Stomach (tissue), 9 donors: ENCODE results near the gene SLFN12L. TPM values are rescaled to one million over a fixed set of nuclear protein-coding genes. Genes with fewer than 3 reads are reported as not detected.
A peak's percentile ranks its signal among the peaks of the same experiment; 100 is the strongest.
"Not testable (repeated sequence)": the region's sequence is repeated elsewhere in the genome, so short reads cannot be mapped to it uniquely, and the experiment has no call there.

ENCODE experiments used
- DNase-seq, 2 donors: peaks; one replicate each; pipeline versions ENCODE4 v3.0.0 to v3.0.0-alpha.2; 2013 to 2019
- H3K27ac ChIP-seq, 5 donors: fragments of 200-600 bp in 4 of 5; sonication (generic) in 4 of 5; one replicate each; pipeline ENCODE4 v1.5.1; 2013 to 2019; ENCODE audit warnings: mild to moderate bottlenecking in 1 of 5, moderate library complexity in 1 of 5
- H3K27me3 ChIP-seq, 3 donors: fragments of 200-600 bp; sonication (generic); one replicate each; pipeline ENCODE4 v1.5.1; 2017 to 2019; ENCODE audit warnings: mixed run types in 1 of 3
- H3K36me3 ChIP-seq, 4 donors: fragments of 200-600 bp; sonication (generic); 1 replicate in 3 of 4; 2 replicates in 1 of 4; pipeline ENCODE4 v1.5.1; 2016 to 2019
- H3K4me1 ChIP-seq, 4 donors: fragments of 200-600 bp; sonication (generic); one replicate each; pipeline ENCODE4 v1.5.1; 2016 to 2019
- H3K4me3 ChIP-seq, 4 donors: fragments of 200-600 bp; sonication (generic) in 3 of 4; one replicate each; pipeline ENCODE4 v1.5.1; 2016 to 2019; ENCODE audit warnings: mild to moderate bottlenecking in 1 of 4
- H3K9me3 ChIP-seq, 4 donors: fragments of 200-600 bp; sonication (generic); one replicate each; pipeline ENCODE4 v1.5.1; 2016 to 2019
- EP300 ChIP-seq: sonication (generic); formaldehyde crosslinking; IDR thresholded peaks from one replicate; pipeline ENCODE4 v1.6.1; 2017; ENCODE audit warnings: antibody characterized with exemption
- POLR2A ChIP-seq, 4 donors: fragments of 450-650 bp; IDR thresholded peaks; one replicate each; pipeline ENCODE4 v1.6.1; 2016; ENCODE audit warnings: antibody characterized with exemption in 4 of 4, control low read depth in 2 of 4, mild to moderate bottlenecking in 1 of 4, moderate library complexity in 1 of 4
- POLR2AphosphoS5 ChIP-seq, 3 donors: sonication (generic); formaldehyde crosslinking; IDR thresholded peaks; one replicate each; pipeline ENCODE4 v1.6.1; 2016; ENCODE audit warnings: antibody characterized with exemption in 3 of 3
- WGBS, 5 donors: extraction: QIAGEN DNeasy Blood & Tissue Kit in 3 of 5; methylation state at CpG; one replicate each; pipeline versions ENCODE4 v1.1.5 to v1.1.7; 2013 to 2018; 5-methylcytosine and 5-hydroxymethylcytosine counted together
- intact Hi-C: fragments of 100-400 bp; cut with DNase I; formaldehyde crosslinking; loops from one replicate; pipeline ENCODE4 v1.15.1; 2023; ENCODE audit warnings: low total_unique reads
- polyA plus RNA-seq, 3 donors: library from polyadenylated mRNA; stranded (reverse); fragments of 200-250 nt; gene quantifications; one replicate each; pipeline ENCODE4 v1.2.3, GENCODE V29; 2013
- total RNA-seq, 5 donors: library from RNA; depleted of rRNA; stranded (reverse); fragments of >200 nt; gene quantifications; one replicate each; pipeline versions ENCODE4 v1.1.0 to v1.2.3, GENCODE V29; 2014 to 2016
- TF ChIP-seq, protein P1 (sequence below), 7 experiments: fragments of 450-650 bp in 4 of 7; fragments of 200-600 bp in 3 of 7; sonication (generic) in 3 of 7; IDR thresholded peaks; one replicate each; pipeline ENCODE4 v1.5.1; 2016 to 2019; ENCODE audit warnings: antibody characterized with exemption in 7 of 7, control low read depth in 2 of 7, mild to moderate bottlenecking in 1 of 7
- donor health status: healthy with polysubstance abuse.
- donor health status: Bipolar disorder and iron deficiency.
- donor health status: healthy.

SLFN12L gene
- total and polyA plus RNA-seq, 8 donors: 0.15 to 7.0 (median 1.7) TPM; not detected in 1

- Histone ChIP-seq H3K36me3 (peaks cover 0 to 6% (median 3%) of the 10 kb centered on the region in 4 donors), H3K9me3 (no peaks in the 10 kb centered on the region), H3K4me1 (peaks cover 23 to 37% (median 29%) of the 10 kb centered on the region in 4 donors), H3K27me3 (no peaks in the 10 kb centered on the region), H3K27ac (peak overlapping the region in 4 of 5 donors; percentile 84 to 91 (median 86)), H3K4me3 (peak overlapping the region; percentile 63 to 84 (median 72))
- WGBS, 5 donors: 16 to 20% (median 18%) methylated on average over 15 of the region's 15 CpGs
- intact Hi-C loops: no loop called here
- peak in 1 of 2 donors; percentile 55 for DNase-seq
- TF ChIP-seq POLR2AphosphoS5 (IDR thresholded peaks at IDR 0.05) (no peak), POLR2A (IDR thresholded peaks at IDR 0.05) (no peak), EP300 (no peak)
- TF ChIP-seq, protein P1, sequence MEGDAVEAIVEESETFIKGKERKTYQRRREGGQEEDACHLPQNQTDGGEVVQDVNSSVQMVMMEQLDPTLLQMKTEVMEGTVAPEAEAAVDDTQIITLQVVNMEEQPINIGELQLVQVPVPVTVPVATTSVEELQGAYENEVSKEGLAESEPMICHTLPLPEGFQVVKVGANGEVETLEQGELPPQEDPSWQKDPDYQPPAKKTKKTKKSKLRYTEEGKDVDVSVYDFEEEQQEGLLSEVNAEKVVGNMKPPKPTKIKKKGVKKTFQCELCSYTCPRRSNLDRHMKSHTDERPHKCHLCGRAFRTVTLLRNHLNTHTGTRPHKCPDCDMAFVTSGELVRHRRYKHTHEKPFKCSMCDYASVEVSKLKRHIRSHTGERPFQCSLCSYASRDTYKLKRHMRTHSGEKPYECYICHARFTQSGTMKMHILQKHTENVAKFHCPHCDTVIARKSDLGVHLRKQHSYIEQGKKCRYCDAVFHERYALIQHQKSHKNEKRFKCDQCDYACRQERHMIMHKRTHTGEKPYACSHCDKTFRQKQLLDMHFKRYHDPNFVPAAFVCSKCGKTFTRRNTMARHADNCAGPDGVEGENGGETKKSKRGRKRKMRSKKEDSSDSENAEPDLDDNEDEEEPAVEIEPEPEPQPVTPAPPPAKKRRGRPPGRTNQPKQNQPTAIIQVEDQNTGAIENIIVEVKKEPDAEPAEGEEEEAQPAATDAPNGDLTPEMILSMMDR (IDR thresholded peaks at IDR 0.05): no peak
Observed at GRCh38 chr17:35568561-35568960, 31.1 kb upstream of the SLFN12L start.

DNA sequence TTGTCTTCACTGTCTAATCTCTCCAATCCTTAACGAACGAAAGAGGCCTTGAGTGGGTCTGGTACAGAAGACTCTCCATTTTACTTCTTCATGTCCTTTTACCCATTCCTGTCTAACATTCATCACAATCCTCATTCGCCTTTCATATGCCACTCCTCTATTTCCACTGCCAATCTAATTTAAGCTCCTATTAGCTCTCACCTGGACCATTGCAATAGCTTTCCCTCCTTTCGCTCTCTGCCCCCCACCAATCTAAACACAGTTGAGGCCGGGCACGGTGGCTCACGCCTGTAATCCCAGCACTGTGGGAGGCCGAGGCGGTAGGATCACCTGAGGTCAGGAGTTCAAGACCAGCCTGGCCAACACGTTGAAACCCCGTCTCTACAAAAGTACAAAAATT lies 29.5 kb upstream of the SLFN12L start:
- H3K4me3 ChIP-seq: peak overlapping the region; percentile 63 to 84 (median 72)
- H3K9me3 ChIP-seq: no peaks in the 10 kb centered on the region
- H3K36me3 ChIP-seq: no peaks in the 10 kb centered on the region
- H3K27me3 ChIP-seq: peaks cover 0 to 6% (median 0%) of the 10 kb centered on the region in 3 donors
- TF ChIP-seq, protein P1 (IDR thresholded peaks at IDR 0.05): no peak
- TF ChIP-seq POLR2A (IDR thresholded peaks at IDR 0.05): no peak
- TF ChIP-seq EP300: no peak
- no peak for TF ChIP-seq POLR2AphosphoS5 (IDR thresholded peaks at IDR 0.05)
- no peak for DNase-seq
- WGBS, 5 donors: 59 to 71% (median 66%) methylated on average over 11 of the region's 11 CpGs
- intact Hi-C loops: no loop called here
- peaks cover 23 to 37% (median 29%) of the 10 kb centered on the region in 4 donors for H3K4me1 ChIP-seq
- peak overlapping the region in 3 of 5 donors; percentile 84 to 91 (median 87) for H3K27ac ChIP-seq

DNA sequence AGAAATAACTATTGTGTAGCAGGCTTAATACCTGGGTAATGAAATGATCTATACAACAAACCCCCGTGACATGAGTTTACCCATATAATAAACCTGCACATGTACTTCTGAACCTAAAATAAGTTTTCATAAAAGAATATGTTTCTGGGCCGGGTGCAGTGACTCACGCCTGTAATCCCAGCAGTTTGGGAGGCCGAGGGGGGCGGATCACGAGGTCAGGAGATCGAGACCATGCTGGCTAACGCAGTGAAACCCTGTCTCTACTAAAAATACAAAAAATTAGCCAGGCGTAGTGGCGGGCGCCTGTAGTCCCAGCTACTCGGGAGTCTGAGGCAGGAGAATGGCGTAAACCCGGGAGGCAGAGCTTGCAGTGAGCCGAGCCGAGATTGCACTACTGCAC lies 25.7 kb upstream of the SLFN12L start:
- H3K27ac ChIP-seq, H3K36me3 ChIP-seq, intact Hi-C loops, H3K4me1 ChIP-seq, DNase-seq, H3K4me3 ChIP-seq, H3K9me3 ChIP-seq, H3K27me3 ChIP-seq: not testable (repeated sequence)
- 81 to 86% (median 85%) methylated on average over 14 to 16 of the region's 16 CpGs for WGBS, 5 donors

- Histone ChIP-seq H3K27me3 (peaks cover 0 to 9% (median 0%) of the 10 kb centered on the region in 3 donors), H3K4me3 (no peak within 1 kb of the TSS), H3K27ac (no peak within 1 kb of the TSS), H3K9me3 (no peaks in the 10 kb centered on the region), H3K4me1 (no peaks in the 10 kb centered on the region), H3K36me3 (no peaks in the 10 kb centered on the region)
- TF ChIP-seq POLR2AphosphoS5 (IDR thresholded peaks at IDR 0.05) (no peak), EP300 (no peak), POLR2A (IDR thresholded peaks at IDR 0.05) (no peak)
- TF ChIP-seq, protein P1 (IDR thresholded peaks at IDR 0.05): no peak
- intact Hi-C loops: no loop called here
- 46 to 50% (median 49%) methylated on average over 3 of the region's 3 CpGs for WGBS, 5 donors
- peak in 1 of 2 donors; percentile 29 for DNase-seq
Observed at GRCh38 chr17:35560703-35561102, 23.2 kb upstream of the SLFN12L start, which contains the start of gene SLFN14. TSS of gene SLFN14 (minus strand) at chr17:35560819. CDS start at chr17:35558062, 2,757 bp downstream.

DNA sequence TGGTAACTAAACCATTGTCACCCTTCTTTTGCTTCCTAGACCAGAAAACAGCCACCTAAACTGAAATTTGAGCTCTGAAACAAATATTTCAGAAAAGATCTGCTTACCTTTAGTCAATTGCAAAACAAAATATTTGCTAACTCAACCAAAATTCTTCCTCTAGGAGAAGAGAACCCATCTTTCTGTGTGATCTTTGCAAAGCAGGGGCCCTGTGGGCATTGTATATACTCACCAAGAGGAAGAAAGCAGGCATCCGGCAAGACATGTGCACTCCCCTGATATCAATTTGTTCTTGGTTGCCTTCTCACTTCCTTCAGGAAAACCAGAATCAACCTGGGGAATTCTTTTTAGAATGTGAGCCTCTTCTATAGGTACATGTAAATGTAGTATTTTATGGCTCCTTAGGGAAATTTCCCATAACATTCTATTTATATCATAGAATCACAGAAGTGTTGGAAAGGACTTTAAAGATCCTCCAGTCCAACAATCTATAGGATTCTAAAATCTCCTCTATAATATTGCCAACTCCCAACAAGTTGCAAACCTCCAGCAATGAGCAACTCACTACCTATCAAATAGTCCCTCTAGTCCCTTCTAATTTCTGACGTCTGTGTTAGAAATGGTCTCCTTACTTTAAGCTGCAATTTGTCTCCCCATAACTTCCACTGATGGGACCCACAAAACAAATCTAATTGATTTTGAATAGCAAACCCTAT lies 22.2 kb upstream of the SLFN12L start:
- DNase-seq: no peak
- Histone ChIP-seq H3K36me3 (no peaks in the 10 kb centered on the region), H3K27me3 (peaks cover 0 to 9% (median 0%) of the 10 kb centered on the region in 3 donors), H3K4me1 (no peaks in the 10 kb centered on the region), H3K4me3 (no peak overlapping the region), H3K9me3 (no peaks in the 10 kb centered on the region), H3K27ac (no peak overlapping the region)
- intact Hi-C loops: no loop called here
- TF ChIP-seq POLR2AphosphoS5 (IDR thresholded peaks at IDR 0.05) (no peak), POLR2A (IDR thresholded peaks at IDR 0.05) (no peak), EP300 (no peak)
- TF ChIP-seq, protein P1 (IDR thresholded peaks at IDR 0.05): no peak
- 60 to 68% (median 65%) methylated on average over 2 of the region's 2 CpGs for WGBS, 5 donors
